Islet of Langerhans (tissue), 1 donor: Measurements from ENCODE around the gene KRT16.
"Not testable (repeated sequence)": the region's sequence is repeated elsewhere in the genome, so short reads cannot be mapped to it uniquely, and the experiment has no call there.

Experiments
- FAIRE-seq: peaks from one replicate; lab custom pipeline; 2011; peaks lifted over from hg19 to GRCh38; lab: Jason Lieb, UNC

KRT16 gene

GRCh38 chr17:41612376-41613160 is at the start of gene KRT16:
Gene KRT16 (minus strand): TSS chr17:41612767. CDS start chr17:41612688, 79 bp downstream.
- not testable (repeated sequence) for FAIRE-seq

- no peak for FAIRE-seq
These were observed 47.7 kb upstream of the KRT16 start for GRCh38 chr17:41660221-41660711.

DNA sequence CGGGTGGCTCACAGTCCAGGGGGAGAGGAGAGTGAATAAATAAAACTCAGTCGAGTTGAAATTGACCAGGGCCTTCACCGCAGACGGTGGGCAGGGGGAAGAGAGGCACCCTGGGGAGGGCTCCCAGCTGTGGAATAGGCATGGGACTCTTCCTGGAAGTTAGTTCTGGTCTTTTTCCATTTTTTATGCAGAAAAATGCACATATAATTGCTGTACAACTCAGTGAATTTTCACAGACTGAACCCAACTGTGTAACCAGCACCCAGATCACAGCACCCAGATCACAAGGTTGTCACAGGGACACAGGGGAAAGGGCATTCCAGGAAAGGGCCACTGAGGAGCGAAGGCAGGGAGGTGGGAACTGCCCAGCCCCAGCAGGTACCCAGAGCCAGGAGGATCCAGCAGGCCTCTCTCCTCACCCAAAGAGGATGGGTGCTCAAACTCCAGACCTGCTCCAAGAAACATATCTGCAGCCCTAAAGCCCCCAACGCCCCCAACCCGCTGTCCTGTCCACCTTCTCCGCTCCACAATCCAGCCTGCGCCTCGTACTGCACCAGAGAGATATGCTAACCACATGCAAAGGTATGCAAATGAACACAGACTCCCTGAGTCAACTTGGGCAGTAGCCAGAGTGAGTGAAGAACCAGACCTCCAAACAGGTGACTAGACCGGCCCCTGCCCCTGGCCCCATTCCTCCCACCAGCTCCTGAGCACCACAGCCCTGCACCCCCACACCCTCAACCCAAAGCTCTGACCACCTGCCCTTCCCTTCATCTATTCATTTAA is 47.1 kb upstream of the KRT16 start:
- FAIRE-seq: no peak

GRCh38 chr17:41658846-41659245 is 46.3 kb upstream of the KRT16 start:
- FAIRE-seq: no peak

- no peak for FAIRE-seq
These were observed 45.4 kb upstream of the KRT16 start for GRCh38 chr17:41657936-41658335.

GRCh38 chr17:41657176-41657754 is 44.7 kb upstream of the KRT16 start:
- no peak for FAIRE-seq

DNA sequence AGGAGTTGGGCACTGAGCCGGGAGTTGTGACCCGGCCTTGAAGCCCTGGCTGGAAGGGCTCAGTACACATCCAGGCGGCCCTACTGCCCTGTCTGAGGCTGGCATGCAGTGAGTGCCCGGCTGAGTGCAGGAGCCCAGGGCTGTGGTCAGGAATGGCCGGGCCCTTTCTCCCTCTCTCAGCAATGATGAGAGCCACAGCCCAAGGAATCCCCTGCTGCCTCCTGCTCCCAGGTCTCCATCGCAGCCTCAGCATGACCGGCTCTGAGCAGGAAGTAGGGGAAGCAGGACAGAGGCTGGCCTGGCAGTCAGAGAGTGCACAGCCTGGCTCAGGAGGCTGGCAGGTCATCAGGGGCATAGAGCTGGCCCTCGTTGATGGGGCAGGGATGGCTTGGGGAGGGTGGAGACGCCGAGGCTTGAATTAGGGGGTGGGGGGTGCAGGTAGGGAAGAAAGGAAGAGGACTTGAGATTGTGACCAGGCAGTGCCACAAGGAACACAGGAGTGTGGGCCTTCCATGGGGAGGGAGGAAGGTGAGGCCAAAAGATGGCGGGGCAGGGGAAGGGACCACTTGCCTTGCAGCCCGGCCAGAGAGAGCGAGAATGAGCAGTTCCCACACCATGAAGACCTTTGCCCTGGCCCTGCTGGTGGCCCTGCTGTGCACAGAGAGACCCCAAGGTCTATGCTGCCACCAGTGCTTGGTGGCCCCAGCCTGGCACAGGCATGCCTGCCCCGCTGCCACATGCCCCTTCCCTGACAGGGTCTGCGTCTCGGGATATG is 43.9 kb upstream of the KRT16 start:
- no peak for FAIRE-seq

- no peak for FAIRE-seq
These were observed 43.1 kb upstream of the KRT16 start for GRCh38 chr17:41655611-41656111.

DNA sequence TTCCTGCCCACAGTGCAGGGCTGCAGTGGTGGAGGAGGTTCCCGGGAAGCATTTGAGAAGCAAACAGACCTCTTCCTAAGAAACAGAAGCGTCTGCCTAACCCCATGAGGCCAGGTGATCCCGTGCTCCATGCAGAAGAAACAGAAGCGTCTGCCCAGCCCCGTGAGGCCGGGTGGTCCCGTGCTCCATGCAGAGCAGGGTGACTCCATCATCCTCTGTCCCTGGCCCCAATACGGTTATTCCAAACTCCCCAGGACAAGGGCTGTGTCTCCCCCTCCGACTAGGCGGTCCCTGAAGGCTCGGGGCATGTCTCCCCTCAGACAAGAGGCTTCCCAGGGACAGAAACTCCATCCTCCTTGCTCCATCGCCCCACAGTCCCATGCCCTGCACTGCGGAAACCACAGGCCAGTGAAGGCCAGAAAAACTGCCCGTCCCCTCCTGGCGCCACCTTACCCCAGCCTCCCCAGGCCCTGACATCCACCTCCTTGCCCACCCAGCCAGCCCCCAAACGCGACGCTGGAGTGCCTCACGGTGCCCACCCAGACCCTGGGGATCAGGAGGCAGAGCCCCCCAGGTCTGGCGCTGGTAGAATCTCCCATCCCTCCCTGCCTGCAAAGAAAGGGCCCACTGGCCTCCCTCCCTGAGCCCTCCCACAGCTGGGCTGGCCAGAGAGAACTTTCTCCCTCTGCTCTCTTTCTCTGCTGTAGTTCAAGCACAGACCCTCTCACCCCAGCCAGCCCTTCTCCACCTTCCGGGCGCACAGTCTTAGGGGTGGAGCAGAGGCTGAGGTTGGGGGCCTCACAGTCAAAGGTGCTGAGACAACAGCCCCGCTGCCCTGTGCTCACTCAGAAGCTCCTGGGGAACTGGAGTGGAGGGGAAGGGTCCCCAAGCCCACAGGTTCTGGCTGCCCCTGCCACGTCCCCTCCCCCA is 42.4 kb upstream of the KRT16 start:
- no peak for FAIRE-seq

DNA sequence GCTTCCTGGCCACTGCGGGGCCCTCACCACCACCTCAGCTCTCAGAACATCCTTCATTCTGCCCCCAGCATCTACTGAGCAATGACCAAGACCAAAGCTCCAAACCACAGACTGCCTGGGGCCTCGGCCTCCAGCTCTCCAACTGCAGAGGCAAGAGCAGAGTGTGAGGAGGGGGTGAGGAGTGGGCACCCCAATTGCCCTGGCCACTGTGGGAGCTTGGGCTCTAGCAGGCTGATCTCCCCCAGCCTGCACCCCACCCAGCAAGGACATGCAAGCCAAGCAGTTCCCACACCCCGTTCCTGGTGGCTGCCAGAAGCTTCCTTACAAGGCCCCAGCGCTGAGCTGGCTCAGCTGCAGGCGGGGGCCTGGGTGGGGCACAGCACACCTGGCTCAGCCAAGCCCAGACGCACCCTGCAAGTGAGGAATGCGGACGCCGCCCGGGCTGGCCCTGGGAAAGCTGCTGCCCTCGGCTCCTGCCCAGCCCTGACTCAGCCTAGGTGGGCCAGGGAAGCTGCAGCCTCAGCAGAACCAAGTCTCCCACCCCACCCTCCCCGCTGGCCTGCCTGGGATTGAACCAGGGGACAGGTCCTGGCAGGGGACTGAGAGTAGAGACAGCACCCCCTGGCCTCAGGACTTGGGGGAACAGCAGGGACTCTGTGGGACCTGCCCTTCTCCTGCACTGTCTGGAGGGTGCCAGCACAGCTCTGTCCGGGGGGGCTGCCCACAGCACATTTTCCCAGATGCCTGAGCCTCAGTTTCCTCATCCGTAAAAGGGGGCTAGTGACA is 41.5 kb upstream of the KRT16 start:
- FAIRE-seq: no peak

DNA sequence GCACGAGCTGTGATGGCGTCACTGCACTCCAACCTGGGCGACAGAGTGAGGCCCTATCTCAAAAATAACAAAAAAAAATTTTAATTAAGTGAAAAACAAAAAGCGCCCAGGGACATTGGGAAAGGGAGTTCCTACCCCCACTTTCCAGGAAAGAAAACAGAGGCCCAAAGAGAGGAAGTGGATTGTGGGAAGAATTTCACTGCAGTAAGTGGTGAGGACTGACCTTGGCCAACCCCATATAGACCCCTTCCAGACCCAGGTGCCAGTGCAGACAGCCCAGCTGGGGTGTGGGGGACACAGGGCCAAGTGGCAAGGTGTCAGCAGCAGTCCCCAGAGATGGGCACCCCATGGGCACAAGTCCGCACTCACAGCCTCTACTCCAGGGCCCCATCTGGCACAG is 40.9 kb upstream of the KRT16 start:
- FAIRE-seq: no peak

- no peak for FAIRE-seq
These were observed 39.9 kb upstream of the KRT16 start for GRCh38 chr17:41652461-41652970.

DNA sequence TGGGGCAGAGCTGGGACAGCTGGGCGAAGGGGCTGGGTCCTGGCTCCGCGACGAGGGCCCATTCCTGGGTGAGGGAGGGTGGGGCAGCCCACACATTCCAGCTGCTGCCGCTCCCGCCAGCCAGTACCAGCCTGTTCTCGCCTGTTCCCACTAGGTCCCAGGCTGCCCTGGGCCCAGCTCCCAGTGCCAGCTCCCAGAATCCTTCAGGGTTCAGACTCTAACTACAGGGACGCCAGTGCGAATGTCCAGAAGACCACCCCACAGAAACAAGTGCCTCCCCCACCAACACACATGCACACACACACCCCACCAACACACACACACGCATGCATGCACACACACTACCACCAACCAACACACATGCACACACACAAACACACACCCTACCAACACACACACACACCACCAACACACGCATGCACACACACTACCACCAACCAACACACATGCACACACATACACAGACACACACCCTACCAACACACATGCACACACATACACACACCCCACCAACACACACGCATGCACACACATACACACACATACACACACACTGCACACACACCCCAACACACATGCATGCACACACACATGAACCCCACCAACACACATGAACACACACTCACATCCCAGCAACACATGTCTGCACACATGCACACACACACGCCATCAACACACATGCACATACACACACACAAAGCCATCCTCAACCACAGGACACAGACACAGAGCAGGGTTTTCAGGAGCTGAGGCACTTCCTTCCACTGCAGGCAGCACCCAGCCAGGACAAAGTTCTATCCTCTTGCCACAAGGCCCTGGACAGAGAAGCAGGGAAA is 39.3 kb upstream of the KRT16 start:
- no peak for FAIRE-seq

GRCh38 chr17:41650794-41651624 is 38.4 kb upstream of the KRT16 start:
- no peak for FAIRE-seq

DNA sequence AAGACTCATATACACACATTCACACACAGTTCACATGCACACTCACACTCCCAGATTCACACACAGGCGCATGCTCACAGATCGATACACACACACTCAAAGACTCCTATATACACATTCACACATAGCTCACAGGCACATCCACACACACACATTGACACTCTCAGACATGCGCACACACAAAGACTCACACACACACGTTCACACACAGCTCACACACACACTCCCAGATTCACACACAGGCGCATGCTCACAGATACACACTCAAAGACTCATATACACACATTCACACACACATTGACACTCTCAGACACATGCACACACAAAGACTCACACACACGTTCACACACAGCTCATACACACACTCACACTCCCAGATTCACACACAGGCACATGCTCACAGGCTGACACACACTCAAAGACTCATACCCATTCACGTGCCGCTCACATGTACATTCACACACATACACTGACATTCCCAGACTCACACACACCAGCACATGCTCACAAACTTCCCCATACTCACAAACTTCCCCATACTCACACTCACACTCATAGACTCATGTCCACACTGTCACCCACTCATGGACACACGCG is 37.5 kb upstream of the KRT16 start:
- FAIRE-seq: no peak

- FAIRE-seq: peak; percentile 92
These were observed 36.0 kb upstream of the KRT16 start for GRCh38 chr17:41648411-41649195.

- no peak for FAIRE-seq
These were observed 35.4 kb upstream of the KRT16 start for GRCh38 chr17:41647940-41648410.
